K562 (cell line): ENCODE results near the gene NRARP. TPM values are rescaled to one million over a fixed set of nuclear protein-coding genes. Genes with fewer than 3 reads are reported as not detected.

Source experiments
- CBFB ChIP-seq: sonication (generic); formaldehyde crosslinking; IDR thresholded peaks from 2 replicates; pipeline ENCODE4 v1.4.0; 2020; ENCODE audit warnings: mild to moderate bottlenecking, missing genetic modification reagents
- CGGBP1 ChIP-seq: fragments of 250-450 bp; sonication (Bioruptor Pico); IDR thresholded peaks from 2 replicates; pipeline ENCODE4 v1.9.0; 2021; ENCODE audit warnings: mild to moderate bottlenecking
- CHAMP1 ChIP-seq: fragments of 450-650 bp; IDR thresholded peaks from 2 replicates; pipeline ENCODE4 v1.6.1; 2016; ENCODE audit warnings: mild to moderate bottlenecking
- FUS ChIP-seq: fragments of 200-400 bp; formaldehyde crosslinking; optimal IDR thresholded peaks from 2 replicates; pipeline ENCODE3; 2017; ENCODE audit warnings: low read depth, low read length
- GATA2 ChIP-seq: sonication (generic); formaldehyde crosslinking; IDR thresholded peaks from 2 replicates; pipeline ENCODE4 v1.4.0; 2020; ENCODE audit warnings: mild to moderate bottlenecking, missing genetic modification reagents
- L3MBTL2 ChIP-seq: fragments of 450-650 bp; IDR thresholded peaks from 2 replicates; pipeline ENCODE4 v1.6.1; 2016; ENCODE audit warnings: mild to moderate bottlenecking, moderate library complexity
- MYC ChIP-seq, 2 experiments: fragments of 250-450 bp in 1 of 2; sonication (Bioruptor Pico) in 1 of 2; IDR thresholded peaks; 2 replicates each; pipeline versions ENCODE4 v1.5.1 to v1.6.1; 2012 to 2021; ENCODE audit warnings: low read depth in 2 of 2, borderline replicate concordance in 1 of 2, improper control_type of control experiment in 1 of 2, low read length in 1 of 2, mild to moderate bottlenecking in 1 of 2, moderate library complexity in 1 of 2
- NFIX ChIP-seq: fragments of 250-450 bp; sonication (Bioruptor Pico); IDR thresholded peaks from 2 replicates; pipeline ENCODE4 v1.4.0; 2020; ENCODE audit warnings: low read depth, mild to moderate bottlenecking, moderate library complexity
- PBX2 ChIP-seq, 2 experiments: IDR thresholded peaks in 1 of 2; conservative IDR thresholded peaks in 1 of 2; 2 replicates each; pipeline ENCODE4 v1.6.1; 2016; ENCODE audit warnings: low read depth in 2 of 2, mild to moderate bottlenecking in 1 of 2, missing compliant biosample characterization in 1 of 2, missing genetic modification characterization in 1 of 2, moderate library complexity in 1 of 2
- RERE ChIP-seq: sonication (generic); formaldehyde crosslinking; IDR thresholded peaks from 2 replicates; pipeline ENCODE4 v1.8.0; 2023; ENCODE audit warnings: missing genetic modification reagents, mild to moderate bottlenecking, borderline replicate concordance
- ZFP30 ChIP-seq: fragments of 250-450 bp; sonication (Bioruptor Pico); IDR thresholded peaks from 2 replicates; pipeline ENCODE4 v1.8.0; 2022; ENCODE audit warnings: moderate library complexity, mild to moderate bottlenecking, inconsistent platforms, borderline replicate concordance
- ZNF121 ChIP-seq: sonication (generic); formaldehyde crosslinking; conservative IDR thresholded peaks from 2 replicates; pipeline ENCODE4 v1.8.0; 2022; ENCODE audit warnings: missing genetic modification reagents
- ZNF146 ChIP-seq: IDR thresholded peaks from one replicate; pipeline ENCODE4 v1.6.1; 2018; ENCODE audit warnings: missing compliant biosample characterization; ENCODE audit not compliant: unreplicated experiment
- ZNF217 ChIP-seq: sonication (generic); formaldehyde crosslinking; IDR thresholded peaks from 2 replicates; pipeline ENCODE4 v1.8.0; 2022; ENCODE audit warnings: mild to moderate bottlenecking, missing genetic modification reagents
- ZNF778 ChIP-seq: fragments of 450-650 bp; formaldehyde crosslinking; IDR thresholded peaks from 2 replicates; pipeline ENCODE4 v1.4.0; 2020; ENCODE audit warnings: mild to moderate bottlenecking, moderate library complexity
- polyA plus RNA-seq, 8 experiments: library from polyadenylated mRNA; depleted of rRNA in 4 of 8; stranded (reverse) in 5 of 8; unstranded in 3 of 8; fragments of >200 nt; fragmentation: Nextera tagmentation in 2 of 8; fragmentation: Illumina TruSeq in 1 of 8; extraction: Ambion mirVana in 2 of 8; extraction: Trizol in 1 of 8; gene quantifications; 2 replicates each; pipeline versions ENCODE4 v1.2.1 to v1.2.3, GENCODE V29; 2011 to 2014; ENCODE audit warnings: inconsistent platforms in 1 of 8, missing spikeins in 1 of 8
- total RNA-seq, 7 experiments: library from RNA; depleted of rRNA in 6 of 7; stranded (reverse); fragments of >200 nt in 6 of 7; fragmentation: Illumina TruSeq in 2 of 7; extraction: Trizol in 2 of 7; gene quantifications; 2 replicates each; pipeline versions ENCODE4 v1.2.1 to v1.2.3, GENCODE V29; 2011 to 2021; ENCODE audit warnings: low replicate concordance in 1 of 7

NRARP gene
- total and polyA plus RNA-seq, 9 of the 15 experiments (the other 6 are each of a cell fraction or from before 2014, with no cell fraction given), result 2.0 to 24.5 (median 7.2) TPM; not detected in 2

GRCh38 chr9:137307255-137308056 lies 5.4 kb upstream of the NRARP start (continued):
- TF ChIP-seq MYC (IDR thresholded peaks at IDR 0.05; ENCODE audit: low read depth, low read length) (peak; percentile 26; the same call in 1 of the 2 replicates), MYC (CRISPR knock-in tag; IDR thresholded peaks at IDR 0.05; ENCODE audit: borderline replicate concordance, low read depth) (no peak), GATA2 (CRISPR knock-in tag) (0 out of 2 replicates have a peak, but pooled peaks have one; percentile 53), RERE (CRISPR knock-in tag) (no peak), CHAMP1 (no peak), ZNF217 (no peak), FUS (no peak), ZNF121 (CRISPR knock-in tag) (no peak), PBX2 (CRISPR knock-in tag; IDR thresholded peaks at IDR 0.05; ENCODE audit: low read depth) (0 out of 2 replicates have a peak, but pooled peaks have one; percentile 21), PBX2 (tag; conservative IDR thresholded peaks at IDR 0.05; ENCODE audit: low read depth) (no peak), CBFB (no peak), L3MBTL2 (peak; percentile 35; the same call in 1 of the 2 replicates), NFIX (no peak), ZFP30 (CRISPR knock-in tag) (no peak), CGGBP1 (CRISPR knock-in tag) (no peak), ZNF146 (CRISPR knock-in tag) (no peak), ZNF778 (no peak)
